Testis (tissue), 3 donors: ENCODE data around the gene TSPYL4. TPM values are rescaled to one million over a fixed set of nuclear protein-coding genes. Genes with fewer than 3 reads are reported as not detected.

Experiments used
- DNase-seq: peaks from one replicate; pipeline ENCODE4 v3.0.0-alpha.2; 2019
- H3K27ac ChIP-seq, 2 donors: fragments of 200-600 bp; sonication (generic); one replicate each; pipeline ENCODE4 v1.5.1; 2019
- H3K27me3 ChIP-seq: fragments of 200-600 bp; sonication (generic); one replicate; pipeline ENCODE4 v1.5.1; 2019
- H3K36me3 ChIP-seq: fragments of 200-600 bp; sonication (generic); one replicate; pipeline ENCODE4 v1.5.1; 2017; ENCODE audit warnings: low read depth; ENCODE audit errors: missing control alignments
- H3K4me1 ChIP-seq: fragments of 200-600 bp; sonication (generic); one replicate; pipeline ENCODE4 v1.5.1; 2019
- H3K4me3 ChIP-seq, 2 donors: fragments of 200-600 bp; sonication (generic); one replicate each; pipeline ENCODE4 v1.5.1; 2017 to 2019
- H3K9me3 ChIP-seq: fragments of 200-600 bp; sonication (generic); one replicate; pipeline ENCODE4 v1.5.1; 2017
- POLR2A ChIP-seq: fragments of 450-650 bp; IDR thresholded peaks from one replicate; pipeline ENCODE4 v1.6.1; 2017; ENCODE audit warnings: antibody characterized with exemption, mild to moderate bottlenecking, moderate library complexity
- WGBS, 2 donors: methylation state at CpG; one replicate each; pipeline ENCODE4 v1.1.5; 2018; 5-methylcytosine and 5-hydroxymethylcytosine counted together
- intact Hi-C: fragments of 100-400 bp; cut with DNase I; formaldehyde crosslinking; loops from one replicate; pipeline ENCODE4 v1.15.1; 2023; ENCODE audit warnings: low total_unique reads
- polyA plus RNA-seq: library from polyadenylated mRNA; stranded (reverse); fragments of 350-450 nt; fragmentation: Illumina TruSeq; extraction: RNeasy Lipid Tissue Mini Kit (QIAGEN cat#74804); gene quantifications from one replicate; pipeline ENCODE4 v1.2.3, GENCODE V29; 2014; ENCODE audit warnings: low read depth, low replicate concordance; ENCODE audit not compliant: insufficient read depth
- total RNA-seq, 2 donors: library from RNA; depleted of rRNA; stranded (reverse); fragments of >200 nt; gene quantifications; one replicate each; pipeline ENCODE4 v1.2.3, GENCODE V29; 2016
- TF ChIP-seq, protein P1 (sequence below), 3 experiments: fragments of 450-650 bp in 2 of 3; fragments of 200-600 bp in 1 of 3; sonication (generic) in 1 of 3; IDR thresholded peaks; one replicate each; pipeline ENCODE4 v1.5.1; 2016 to 2019; ENCODE audit warnings: antibody characterized with exemption in 3 of 3, mild to moderate bottlenecking in 2 of 3, moderate library complexity in 1 of 3

TSPYL4 gene
- total and polyA plus RNA-seq, 3 donors from 2014 or later = 27.9 to 39.8 (median 33.1) TPM

DNA sequence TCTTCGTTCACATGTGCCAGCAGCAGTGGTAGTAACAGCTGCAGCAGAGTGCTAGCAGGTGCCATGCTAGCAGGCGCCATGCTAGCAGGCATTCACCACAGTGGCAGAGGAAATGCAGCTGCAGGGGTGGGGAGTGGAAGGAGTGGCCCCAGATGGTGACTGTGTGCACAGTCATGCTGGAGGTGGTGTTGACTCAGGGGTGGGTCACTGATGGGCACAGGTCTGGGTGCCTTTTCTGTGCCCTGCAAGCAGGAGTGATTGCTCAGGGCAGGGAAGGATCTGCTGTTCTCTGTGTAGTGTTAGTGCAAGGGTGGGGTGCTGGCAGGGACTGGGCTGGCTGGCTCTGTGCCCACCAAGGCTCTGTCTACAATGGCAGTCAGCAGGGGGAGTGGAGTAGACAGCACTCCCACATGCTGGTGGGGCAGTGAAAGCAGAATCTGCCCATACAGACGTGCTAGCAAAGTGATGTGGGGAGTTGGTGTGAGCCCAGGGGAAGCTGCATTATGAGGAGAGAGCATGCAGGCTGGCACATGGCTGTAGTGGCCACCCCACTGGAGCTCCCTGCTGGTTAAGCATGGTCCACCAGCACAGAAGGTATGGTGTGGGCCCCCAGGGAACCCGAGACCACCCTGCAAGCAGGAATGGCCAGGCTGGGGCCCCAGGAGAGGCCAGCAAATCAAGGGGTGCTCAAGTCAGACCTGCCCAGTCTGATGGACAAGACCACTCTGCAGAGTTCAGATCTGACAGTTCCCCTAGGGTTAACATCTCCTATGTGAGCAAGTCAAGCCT lies 11.4 kb upstream of the TSPYL4 start:
- Histone ChIP-seq H3K4me3 (no peak overlapping the region), H3K36me3 (no peaks in the 10 kb centered on the region), H3K9me3 (no peaks in the 10 kb centered on the region), H3K27me3 (no peaks in the 10 kb centered on the region), H3K4me1 (no peaks in the 10 kb centered on the region), H3K27ac (no peak overlapping the region)
- TF ChIP-seq, protein P1, sequence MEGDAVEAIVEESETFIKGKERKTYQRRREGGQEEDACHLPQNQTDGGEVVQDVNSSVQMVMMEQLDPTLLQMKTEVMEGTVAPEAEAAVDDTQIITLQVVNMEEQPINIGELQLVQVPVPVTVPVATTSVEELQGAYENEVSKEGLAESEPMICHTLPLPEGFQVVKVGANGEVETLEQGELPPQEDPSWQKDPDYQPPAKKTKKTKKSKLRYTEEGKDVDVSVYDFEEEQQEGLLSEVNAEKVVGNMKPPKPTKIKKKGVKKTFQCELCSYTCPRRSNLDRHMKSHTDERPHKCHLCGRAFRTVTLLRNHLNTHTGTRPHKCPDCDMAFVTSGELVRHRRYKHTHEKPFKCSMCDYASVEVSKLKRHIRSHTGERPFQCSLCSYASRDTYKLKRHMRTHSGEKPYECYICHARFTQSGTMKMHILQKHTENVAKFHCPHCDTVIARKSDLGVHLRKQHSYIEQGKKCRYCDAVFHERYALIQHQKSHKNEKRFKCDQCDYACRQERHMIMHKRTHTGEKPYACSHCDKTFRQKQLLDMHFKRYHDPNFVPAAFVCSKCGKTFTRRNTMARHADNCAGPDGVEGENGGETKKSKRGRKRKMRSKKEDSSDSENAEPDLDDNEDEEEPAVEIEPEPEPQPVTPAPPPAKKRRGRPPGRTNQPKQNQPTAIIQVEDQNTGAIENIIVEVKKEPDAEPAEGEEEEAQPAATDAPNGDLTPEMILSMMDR (IDR thresholded peaks at IDR 0.05) = no peak
- TF ChIP-seq POLR2A = no peak
- DNase-seq = peak; percentile 58
- WGBS, 2 donors = 77 to 84% methylated on average over 4 of the region's 4 CpGs
- intact Hi-C loops = no loop called here

DNA sequence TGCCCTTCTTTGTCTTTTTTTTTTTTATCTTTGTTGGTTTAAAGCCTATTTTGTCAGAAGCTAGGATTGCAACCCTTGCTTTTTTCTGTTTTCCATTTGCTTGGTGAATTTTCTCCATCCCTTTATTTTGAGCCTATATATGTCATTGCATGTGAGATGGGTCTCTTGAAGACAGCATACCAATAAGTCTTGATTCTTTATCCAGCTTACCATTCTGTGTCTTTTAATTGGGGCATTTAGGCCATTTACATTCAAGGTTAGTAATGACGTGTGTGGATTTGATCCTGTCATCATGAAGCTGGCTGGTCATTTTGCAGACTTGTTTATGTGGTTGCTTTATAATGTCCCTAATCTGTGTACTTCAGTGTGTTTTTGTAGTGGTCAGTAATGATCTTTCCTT lies 9.5 kb upstream of the TSPYL4 start:
- 85 to 90% methylated on average over 1 of the region's 1 CpG for WGBS, 2 donors
- Histone ChIP-seq H3K9me3 (no peaks in the 10 kb centered on the region), H3K27me3 (no peaks in the 10 kb centered on the region), H3K27ac (no peak overlapping the region), H3K4me3 (no peak overlapping the region), H3K4me1 (no peaks in the 10 kb centered on the region), H3K36me3 (no peaks in the 10 kb centered on the region)
- intact Hi-C loops = no loop called here
- no peak for TF ChIP-seq POLR2A
- TF ChIP-seq, protein P1 (IDR thresholded peaks at IDR 0.05) = no peak
- no peak for DNase-seq

DNA sequence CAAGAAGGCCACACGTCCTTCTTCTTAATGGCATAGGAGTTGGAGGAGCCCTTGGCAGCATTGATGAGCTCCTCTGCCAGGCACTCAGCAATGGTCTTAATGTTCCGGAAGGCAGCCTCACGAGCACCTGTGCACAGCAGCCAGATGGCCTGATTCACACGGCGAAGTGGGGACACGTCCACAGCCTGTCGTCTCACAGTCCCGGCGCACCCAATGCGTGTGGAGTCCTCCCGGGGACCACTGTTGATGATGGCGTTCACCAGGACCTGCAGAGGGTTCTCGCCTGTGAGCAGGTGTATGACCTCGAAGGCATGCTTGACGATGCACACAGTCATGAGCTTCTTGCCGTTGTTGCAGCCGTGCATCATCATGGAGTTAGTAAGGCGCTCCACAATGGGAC lies 4.6 kb upstream of the TSPYL4 start:
- Histone ChIP-seq H3K27ac (no peak overlapping the region), H3K36me3 (no peaks in the 10 kb centered on the region), H3K9me3 (no peaks in the 10 kb centered on the region), H3K27me3 (no peaks in the 10 kb centered on the region), H3K4me1 (peaks cover 12% of the 10 kb centered on the region), H3K4me3 (no peak overlapping the region)
- TF ChIP-seq, protein P1 (IDR thresholded peaks at IDR 0.05) = no peak
- TF ChIP-seq POLR2A = no peak
- 85 to 94% methylated on average over 2 to 18 of the region's 18 CpGs for WGBS, 2 donors
- no peak for DNase-seq
- intact Hi-C loops = no loop called here

DNA sequence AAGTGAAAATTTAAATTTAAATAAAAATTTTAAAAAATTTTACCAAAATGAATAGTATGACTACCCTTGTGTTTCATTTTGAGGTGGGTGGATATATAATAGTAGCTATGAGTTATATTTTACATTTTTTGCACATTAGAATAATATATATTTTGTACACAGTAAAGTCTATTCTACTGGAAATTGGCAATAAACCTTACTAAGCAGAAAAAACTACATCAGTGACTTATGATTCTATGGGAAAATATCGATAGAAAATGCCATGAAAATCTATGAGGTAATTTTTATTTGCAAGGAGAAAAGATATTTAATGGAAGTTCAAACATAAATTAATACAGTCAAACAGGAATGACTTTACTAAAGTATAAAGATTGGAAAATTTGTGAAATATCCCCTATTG lies 2.8 kb upstream of the TSPYL4 start:
- Histone ChIP-seq H3K36me3 (no peaks in the 10 kb centered on the region), H3K27ac (no peak overlapping the region), H3K27me3 (no peaks in the 10 kb centered on the region), H3K9me3 (no peaks in the 10 kb centered on the region), H3K4me1 (peaks cover 26% of the 10 kb centered on the region), H3K4me3 (no peak overlapping the region)
- TF ChIP-seq, protein P1 (IDR thresholded peaks at IDR 0.05) = no peak
- no peak for TF ChIP-seq POLR2A
- no peak for DNase-seq
- intact Hi-C loops = no loop called here
- WGBS, 2 donors = 88 to 90% methylated on average over 1 of the region's 1 CpG

DNA sequence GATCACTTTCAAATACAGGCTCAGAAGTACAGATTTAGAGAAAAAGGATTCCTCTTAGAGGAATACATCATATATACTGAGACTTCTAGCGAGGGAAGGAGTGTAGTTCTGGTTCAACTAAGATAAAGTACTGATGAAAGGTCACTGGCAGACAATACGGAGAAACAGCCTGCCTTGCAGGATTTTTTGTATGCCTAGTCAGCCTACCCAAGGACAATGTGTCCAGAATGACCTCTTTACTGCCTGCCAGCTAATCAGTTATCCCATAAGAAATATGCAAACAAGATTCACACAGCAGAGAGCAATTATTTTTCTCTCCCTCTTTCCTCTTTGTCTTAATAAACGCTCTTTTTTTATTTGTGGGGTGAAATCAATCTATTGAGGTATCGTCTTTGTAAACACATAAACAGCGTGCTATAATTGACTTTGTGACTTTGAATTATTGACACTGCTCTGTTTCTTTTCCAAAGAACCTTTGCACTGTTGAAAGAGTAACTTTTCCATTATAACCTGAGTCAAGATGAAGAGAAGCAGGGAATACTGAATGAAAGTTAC lies 1.4 kb upstream of the TSPYL4 start:
- 24 to 26% methylated on average over 5 of the region's 5 CpGs for WGBS, 2 donors
- H3K4me3 ChIP-seq = peak overlapping the region in 1 of 2 donors; percentile 100
- no peaks in the 10 kb centered on the region for H3K36me3 ChIP-seq
- peak overlapping the region in 1 of 2 donors; percentile 91 for H3K27ac ChIP-seq
- peak; percentile 38 for DNase-seq
- intact Hi-C loops = no loop called here
- no peaks in the 10 kb centered on the region for H3K9me3 ChIP-seq
- TF ChIP-seq, protein P1 (IDR thresholded peaks at IDR 0.05) = no peak
- TF ChIP-seq POLR2A = no peak
- peaks cover 34% of the 10 kb centered on the region for H3K4me1 ChIP-seq
- H3K27me3 ChIP-seq = no peaks in the 10 kb centered on the region
